Liver (tissue), 9 donors: ENCODE data around the gene TIMM17A. TPM values are rescaled to one million over a fixed set of nuclear protein-coding genes. Genes with fewer than 3 reads are reported as not detected.

Experiments used
- DNase-seq: peaks from one replicate; pipeline ENCODE4 v3.0.0-alpha.2; 2017; ENCODE audit warnings: low spot score
- H3K27ac ChIP-seq, 2 donors: one replicate each; pipeline ENCODE4 v1.7.0; 2013; ENCODE audit warnings: inconsistent platforms in 2 of 2, low read length in 2 of 2, control low read depth in 1 of 2, low read depth in 1 of 2, mild to moderate bottlenecking in 1 of 2
- H3K27me3 ChIP-seq, 4 donors: one replicate each; pipeline versions ENCODE4 v1.6.1 to v1.7.0; 2013; ENCODE audit warnings: low read length in 3 of 4, inconsistent platforms in 1 of 4, mild to moderate bottlenecking in 1 of 4, moderate library complexity in 1 of 4; ENCODE audit not compliant: control insufficient read depth in 4 of 4, insufficient read depth in 4 of 4
- H3K36me3 ChIP-seq, 4 donors: one replicate each; pipeline versions ENCODE4 v1.6.1 to v1.7.0; 2013; ENCODE audit warnings: low read length in 3 of 4, mild to moderate bottlenecking in 3 of 4, low read depth in 1 of 4, moderate library complexity in 1 of 4; ENCODE audit not compliant: control insufficient read depth in 4 of 4, insufficient read depth in 3 of 4
- H3K4me1 ChIP-seq, 4 donors: one replicate each; pipeline versions ENCODE4 v1.6.1 to v1.7.0; 2013; ENCODE audit warnings: low read length in 3 of 4, mild to moderate bottlenecking in 3 of 4, moderate library complexity in 1 of 4; ENCODE audit not compliant: control insufficient read depth in 4 of 4, insufficient read depth in 4 of 4
- H3K4me3 ChIP-seq, 3 donors: one replicate each; pipeline versions ENCODE4 v1.6.1 to v1.7.0; 2013; ENCODE audit warnings: low read length in 3 of 3, control low read depth in 1 of 3, low read depth in 1 of 3, mild to moderate bottlenecking in 1 of 3
- H3K9ac ChIP-seq, 2 donors: one replicate each; pipeline ENCODE4 v1.7.0; 2013; ENCODE audit warnings: low read length in 2 of 2, mild to moderate bottlenecking in 2 of 2, moderate library complexity in 2 of 2, control low read depth in 1 of 2, low read depth in 1 of 2
- H3K9me3 ChIP-seq, 4 donors: one replicate each; pipeline versions ENCODE4 v1.6.1 to v1.7.0; 2013; ENCODE audit warnings: low read length in 3 of 4; ENCODE audit not compliant: control insufficient read depth in 4 of 4
- FOXA1 ChIP-seq: IDR thresholded peaks from 2 replicates; pipeline ENCODE4 v1.6.1; 2016; ENCODE audit warnings: antibody characterized with exemption
- FOXA2 ChIP-seq: IDR thresholded peaks from 2 replicates; pipeline ENCODE4 v1.6.1; 2016; ENCODE audit warnings: antibody characterized with exemption
- GABPA ChIP-seq, 2 donors: IDR thresholded peaks in 1 of 2; conservative IDR thresholded peaks in 1 of 2; 2 replicates each; pipeline ENCODE4 v1.6.1; 2016; ENCODE audit warnings: antibody characterized with exemption in 2 of 2, mild to moderate bottlenecking in 1 of 2, moderate library complexity in 1 of 2
- HNF4A ChIP-seq, 2 donors: conservative IDR thresholded peaks; 2 replicates each; pipeline ENCODE4 v1.6.1; 2016; ENCODE audit warnings: antibody characterized with exemption in 2 of 2, mild to moderate bottlenecking in 2 of 2
- HNF4G ChIP-seq: IDR thresholded peaks from 2 replicates; pipeline ENCODE4 v1.6.1; 2016; ENCODE audit warnings: antibody characterized with exemption
- RAD21 ChIP-seq, 2 donors: IDR thresholded peaks; 2 replicates each; pipeline ENCODE4 v1.6.1; 2016; ENCODE audit warnings: antibody characterized with exemption in 2 of 2, mild to moderate bottlenecking in 2 of 2
- RXRA ChIP-seq, 2 donors: IDR thresholded peaks; 2 replicates each; pipeline ENCODE4 v1.6.1; 2017 to 2018; ENCODE audit warnings: antibody characterized with exemption in 2 of 2, mild to moderate bottlenecking in 1 of 2
- SP1 ChIP-seq: IDR thresholded peaks from 2 replicates; pipeline ENCODE4 v1.6.1; 2018; ENCODE audit warnings: antibody characterized with exemption, mild to moderate bottlenecking
- TAF1 ChIP-seq: conservative IDR thresholded peaks from 2 replicates; pipeline ENCODE4 v1.6.1; 2016; ENCODE audit warnings: antibody characterized with exemption, mild to moderate bottlenecking
- YY1 ChIP-seq: IDR thresholded peaks from 2 replicates; pipeline ENCODE4 v1.6.1; 2016; ENCODE audit warnings: antibody characterized with exemption, mild to moderate bottlenecking
- WGBS: extraction: QIAGEN DNeasy Blood & Tissue Kit; methylation state at CpG from one replicate; pipeline ENCODE4 v1.1.7; 2013; 5-methylcytosine and 5-hydroxymethylcytosine counted together
- polyA plus RNA-seq, 2 donors: library from polyadenylated mRNA; stranded (reverse) in 1 of 2; unstranded in 1 of 2; fragments of 200-250 nt in 1 of 2; fragments of >200 nt in 1 of 2; fragmentation: Nextera tagmentation in 1 of 2; extraction: Ambion mirVana in 1 of 2; gene quantifications; one replicate each; pipeline versions ENCODE4 v1.2.1 to v1.2.3, GENCODE V29; 2013 to 2015
- total RNA-seq, 2 donors: library from RNA; depleted of rRNA; stranded (reverse); fragments of >200 nt; gene quantifications; one replicate each; pipeline ENCODE4 v1.2.3, GENCODE V29; 2014
- TF ChIP-seq, protein P1 (sequence below): IDR thresholded peaks from 2 replicates; pipeline ENCODE4 v1.6.1; 2016; ENCODE audit warnings: antibody characterized with exemption
- TF ChIP-seq, protein P2 (sequence below): IDR thresholded peaks from 2 replicates; pipeline ENCODE4 v1.6.1; 2016; ENCODE audit warnings: antibody characterized with exemption
- TF ChIP-seq, protein P3 (sequence below): IDR thresholded peaks from 2 replicates; pipeline ENCODE4 v1.6.1; 2016; ENCODE audit warnings: antibody characterized with exemption
- donor health status: healthy.
- donor health status: healthy.
- donor health status: healthy.
- donor health status: healthy.
- donor health status: healthy.

Gene TIMM17A
- total and polyA plus RNA-seq, 4 donors = 21.1 to 72.1 (median 51.0) TPM

DNA sequence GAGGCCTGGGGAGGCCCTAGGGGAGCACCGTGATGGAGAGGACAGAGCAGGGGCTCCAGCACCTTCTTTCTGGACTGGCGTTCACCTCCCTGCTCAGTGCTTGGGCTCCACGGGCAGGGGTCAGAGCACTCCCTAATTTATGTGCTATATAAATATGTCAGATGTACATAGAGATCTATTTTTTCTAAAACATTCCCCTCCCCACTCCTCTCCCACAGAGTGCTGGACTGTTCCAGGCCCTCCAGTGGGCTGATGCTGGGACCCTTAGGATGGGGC, 60.3 kb downstream of the TIMM17A start:
- no peaks in the 10 kb centered on the region for H3K9me3 ChIP-seq
- H3K27me3 ChIP-seq = no peaks in the 10 kb centered on the region
- H3K9ac ChIP-seq = no peak overlapping the region
- TF ChIP-seq GABPA (IDR thresholded peaks at IDR 0.05 in 1 of 2, conservative IDR thresholded peaks at IDR 0.05 in 1 of 2) (no peak), SP1 (no peak), YY1 (no peak)
- H3K36me3 ChIP-seq = peaks cover 15 to 22% (median 21%) of the 10 kb centered on the region in 4 donors
- H3K4me1 ChIP-seq = peaks cover 17 to 66% (median 54%) of the 10 kb centered on the region in 4 donors
- DNase-seq = no peak
- no peak overlapping the region for H3K4me3 ChIP-seq
- 87% methylated on average over 3 of the region's 3 CpGs for WGBS
- H3K27ac ChIP-seq = peak overlapping the region in 1 of 2 donors; percentile 4

DNA sequence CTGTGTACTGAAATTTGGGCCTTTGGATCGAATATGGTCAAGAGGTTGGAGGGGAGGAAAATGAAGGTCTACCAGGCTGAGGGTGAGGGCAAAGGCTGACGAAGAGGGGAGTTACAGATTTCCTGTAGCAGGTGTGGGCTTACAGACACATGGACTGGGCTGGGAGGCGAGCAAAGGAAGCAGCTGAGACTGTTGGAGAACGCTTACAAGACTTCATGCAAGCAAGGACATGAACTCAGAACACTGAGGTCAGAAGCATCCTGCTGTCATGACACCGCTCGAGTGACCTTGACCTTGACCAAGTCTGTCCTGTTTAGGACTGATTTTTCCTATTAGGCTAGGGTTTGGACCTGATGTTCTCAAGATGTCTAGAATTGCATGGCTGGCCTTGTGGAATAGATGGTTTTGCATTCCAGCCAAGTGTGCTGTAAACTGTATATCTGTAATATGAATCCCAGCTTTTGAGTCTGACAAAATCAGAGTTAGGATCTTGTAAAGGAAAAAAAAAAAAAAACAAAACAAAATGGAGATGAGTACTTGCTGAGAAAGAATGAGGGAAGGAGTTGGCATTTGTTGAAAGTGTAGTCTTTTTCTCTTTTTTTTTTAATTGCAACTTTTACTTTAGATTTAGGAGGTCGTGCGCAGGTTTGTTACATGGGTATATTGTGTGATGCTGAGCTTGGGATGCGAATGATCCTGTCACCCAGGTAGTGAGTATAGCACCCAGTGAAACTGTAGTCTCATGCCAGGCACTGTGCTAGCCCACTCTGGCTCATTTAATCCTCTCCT, 60.9 kb downstream of the TIMM17A start:
- H3K9ac ChIP-seq = no peak overlapping the region
- no peaks in the 10 kb centered on the region for H3K27me3 ChIP-seq
- WGBS = 70% methylated on average over 9 of the region's 9 CpGs
- H3K4me1 ChIP-seq = peaks cover 17 to 66% (median 54%) of the 10 kb centered on the region in 4 donors
- H3K27ac ChIP-seq = peak overlapping the region in 1 of 2 donors; percentile 4
- H3K36me3 ChIP-seq = peaks cover 15 to 22% (median 21%) of the 10 kb centered on the region in 4 donors
- no peaks in the 10 kb centered on the region for H3K9me3 ChIP-seq
- TF ChIP-seq, protein P1, sequence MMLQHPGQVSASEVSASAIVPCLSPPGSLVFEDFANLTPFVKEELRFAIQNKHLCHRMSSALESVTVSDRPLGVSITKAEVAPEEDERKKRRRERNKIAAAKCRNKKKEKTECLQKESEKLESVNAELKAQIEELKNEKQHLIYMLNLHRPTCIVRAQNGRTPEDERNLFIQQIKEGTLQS = no peak
- TF ChIP-seq, protein P2, sequence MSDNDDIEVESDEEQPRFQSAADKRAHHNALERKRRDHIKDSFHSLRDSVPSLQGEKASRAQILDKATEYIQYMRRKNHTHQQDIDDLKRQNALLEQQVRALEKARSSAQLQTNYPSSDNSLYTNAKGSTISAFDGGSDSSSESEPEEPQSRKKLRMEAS = no peak
- TF ChIP-seq RXRA (IDR thresholded peaks at IDR 0.05) (peak in 1 of 2 donors; percentile 29), HNF4G (no peak), SP1 (no peak), GABPA (IDR thresholded peaks at IDR 0.05 in 1 of 2, conservative IDR thresholded peaks at IDR 0.05 in 1 of 2) (no peak), YY1 (no peak), FOXA1 (no peak), RAD21 (IDR thresholded peaks at IDR 0.05) (no peak), HNF4A (conservative IDR thresholded peaks at IDR 0.05) (peak in 1 of 2 donors; percentile 12), FOXA2 (no peak), TAF1 (no peak)
- TF ChIP-seq, protein P3, sequence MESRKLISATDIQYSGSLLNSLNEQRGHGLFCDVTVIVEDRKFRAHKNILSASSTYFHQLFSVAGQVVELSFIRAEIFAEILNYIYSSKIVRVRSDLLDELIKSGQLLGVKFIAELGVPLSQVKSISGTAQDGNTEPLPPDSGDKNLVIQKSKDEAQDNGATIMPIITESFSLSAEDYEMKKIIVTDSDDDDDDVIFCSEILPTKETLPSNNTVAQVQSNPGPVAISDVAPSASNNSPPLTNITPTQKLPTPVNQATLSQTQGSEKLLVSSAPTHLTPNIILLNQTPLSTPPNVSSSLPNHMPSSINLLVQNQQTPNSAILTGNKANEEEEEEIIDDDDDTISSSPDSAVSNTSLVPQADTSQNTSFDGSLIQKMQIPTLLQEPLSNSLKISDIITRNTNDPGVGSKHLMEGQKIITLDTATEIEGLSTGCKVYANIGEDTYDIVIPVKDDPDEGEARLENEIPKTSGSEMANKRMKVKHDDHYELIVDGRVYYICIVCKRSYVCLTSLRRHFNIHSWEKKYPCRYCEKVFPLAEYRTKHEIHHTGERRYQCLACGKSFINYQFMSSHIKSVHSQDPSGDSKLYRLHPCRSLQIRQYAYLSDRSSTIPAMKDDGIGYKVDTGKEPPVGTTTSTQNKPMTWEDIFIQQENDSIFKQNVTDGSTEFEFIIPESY = no peak
- H3K4me3 ChIP-seq = no peak overlapping the region
- DNase-seq = no peak

DNA sequence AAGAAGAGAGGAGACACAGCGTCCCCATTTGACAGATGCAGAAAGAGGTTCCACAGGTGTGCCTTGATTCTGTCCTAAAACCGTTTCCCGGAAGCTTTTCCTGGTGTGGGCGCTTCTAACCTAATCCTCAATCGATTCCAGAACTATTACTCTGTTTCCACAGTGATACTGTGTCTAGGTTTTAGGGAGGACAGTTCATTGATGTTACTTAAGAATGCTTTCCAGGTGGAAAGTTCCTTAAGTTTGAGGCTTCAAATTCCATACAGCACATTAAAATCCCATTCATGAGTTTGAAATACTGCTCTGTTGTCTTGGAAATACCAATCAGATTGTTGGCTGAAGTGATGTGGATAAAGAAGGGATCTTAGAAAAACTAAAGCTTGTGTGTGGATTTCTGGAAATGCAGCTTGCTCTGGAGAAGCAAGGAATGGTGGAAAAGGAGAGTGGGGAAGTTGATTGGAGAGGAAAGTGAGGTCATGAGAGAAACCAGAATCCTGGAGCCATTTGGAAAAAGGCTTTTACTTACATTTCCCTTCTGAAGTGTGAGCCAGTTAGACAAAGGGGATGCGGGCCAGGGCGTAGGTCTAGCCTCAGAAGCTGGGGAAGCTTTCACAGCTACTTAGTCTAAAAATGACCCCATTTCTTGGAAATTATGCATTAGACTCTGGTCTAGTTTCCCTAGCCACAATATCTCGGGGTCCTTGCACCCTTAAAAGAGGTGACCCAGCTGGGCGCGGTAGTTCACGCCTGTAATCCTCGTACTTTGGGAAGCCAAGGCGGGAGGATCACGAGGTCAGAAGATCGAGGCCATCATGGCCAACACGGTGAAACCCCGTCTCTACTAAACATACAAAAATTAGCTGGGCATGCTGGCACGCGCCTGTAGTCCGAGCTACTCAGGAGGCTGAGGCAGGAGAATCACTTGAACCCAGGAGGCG, 61.8 kb downstream of the TIMM17A start:
- Histone ChIP-seq H3K27me3 (no peaks in the 10 kb centered on the region), H3K9me3 (no peaks in the 10 kb centered on the region), H3K27ac (peak overlapping the region; percentile 85 to 89), H3K36me3 (peaks cover 14 to 22% (median 21%) of the 10 kb centered on the region in 4 donors), H3K9ac (no peak overlapping the region), H3K4me3 (no peak overlapping the region), H3K4me1 (peaks cover 17 to 61% (median 51%) of the 10 kb centered on the region in 4 donors)
- 75% methylated on average over 21 of the region's 21 CpGs for WGBS
- TF ChIP-seq, protein P1 = no peak
- no peak for TF ChIP-seq HNF4A (conservative IDR thresholded peaks at IDR 0.05)
- DNase-seq = no peak
